AG09309 (cell line): ENCODE data around the gene RBM5.

Experiments used
- DNase-seq: peaks from one replicate; pipeline ENCODE4 v3.0.0-alpha.2; 2010; ENCODE audit warnings: low read depth
- H3K4me3 ChIP-seq: 2 replicates; pipeline ENCODE4 v1.5.1; 2011; ENCODE audit warnings: mild to moderate bottlenecking, low read depth, low read length, moderate library complexity; ENCODE audit not compliant: control insufficient read depth
- CTCF ChIP-seq: IDR thresholded peaks from 2 replicates; pipeline ENCODE4 v1.5.1; 2011; ENCODE audit warnings: mild to moderate bottlenecking, low read depth, low read length, inconsistent platforms; ENCODE audit not compliant: insufficient read depth, control insufficient read depth; ENCODE audit errors: missing control alignments

RBM5 gene

GRCh38 chr3:50130436-50130835, 41.7 kb downstream of the RBM5 start:
- no peak for DNase-seq
- no peak for TF ChIP-seq CTCF
- no peak overlapping the region for H3K4me3 ChIP-seq

GRCh38 chr3:50132421-50133282, 43.9 kb downstream of the RBM5 start:
- DNase-seq: no peak
- no peak for TF ChIP-seq CTCF
- H3K4me3 ChIP-seq: no peak overlapping the region

DNA sequence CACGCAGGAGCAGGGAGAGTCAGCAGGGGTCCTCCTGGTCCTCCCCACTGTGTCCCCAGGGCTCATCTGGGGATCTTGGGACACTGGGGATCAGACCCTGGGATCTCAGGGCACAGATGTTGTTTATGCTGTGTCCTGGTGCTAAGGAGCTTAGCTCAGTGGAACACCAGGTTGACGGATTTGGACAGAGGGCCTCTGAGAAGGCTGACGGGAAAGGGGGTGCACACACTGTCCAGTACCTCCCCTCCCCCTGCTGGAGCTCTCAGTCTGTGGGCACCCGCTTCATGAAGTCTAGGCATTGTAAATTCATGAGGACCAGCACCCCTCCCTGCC, 44.5 kb downstream of the RBM5 start:
- H3K4me3 ChIP-seq: no peak overlapping the region

GRCh38 chr3:50134367-50134766, 45.6 kb downstream of the RBM5 start:
- H3K4me3 ChIP-seq: no peak overlapping the region
- TF ChIP-seq CTCF: no peak
- no peak for DNase-seq

More for the DNA sequence above, 44.5 kb downstream of the RBM5 start:
- DNase-seq: no peak
- TF ChIP-seq CTCF: no peak

- H3K4me3 ChIP-seq: no peak overlapping the region
- TF ChIP-seq CTCF: no peak
- no peak for DNase-seq
Observed at GRCh38 chr3:50135964-50136363, 47.2 kb downstream of the RBM5 start.

DNA sequence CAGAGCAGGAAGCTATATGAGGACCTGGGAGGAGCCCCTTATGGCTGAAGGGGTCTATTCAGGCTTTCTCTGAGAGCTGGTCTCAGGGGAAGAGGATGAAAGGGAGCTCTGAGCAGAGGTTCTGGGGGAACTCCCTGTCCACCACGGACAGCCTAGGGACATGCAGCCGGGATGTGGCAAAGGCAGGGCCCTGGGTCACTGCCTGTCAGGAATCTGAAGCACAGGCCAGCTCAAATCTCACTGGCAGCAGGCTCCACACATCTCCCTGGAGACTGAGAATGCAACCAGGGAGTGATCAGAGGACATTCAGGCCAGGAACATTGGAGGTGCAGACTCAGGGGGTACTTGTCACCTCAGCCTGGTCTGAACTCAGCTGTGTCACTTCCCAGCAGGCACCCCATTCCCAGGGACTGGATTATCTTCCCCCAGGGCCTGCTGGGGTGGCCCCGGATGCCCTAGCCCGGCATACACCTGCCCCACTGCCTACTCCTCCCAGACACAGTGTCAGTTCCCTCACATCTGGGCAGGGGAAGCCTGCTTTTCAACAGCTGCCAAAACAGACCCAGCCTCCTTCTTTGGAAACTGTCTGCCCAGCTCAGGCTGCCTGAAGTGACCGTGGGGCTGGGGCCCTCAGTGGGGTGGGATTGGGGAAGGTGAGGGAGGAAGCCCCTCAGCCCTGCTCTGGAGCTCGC, 48.1 kb downstream of the RBM5 start:
- TF ChIP-seq CTCF: no peak
- DNase-seq: no peak
- H3K4me3 ChIP-seq: no peak overlapping the region
